H1 (cell line): ENCODE measurements around the gene CYSRT1. TPM values are rescaled to one million over a fixed set of nuclear protein-coding genes. Genes with fewer than 3 reads are reported as not detected.

Experiments used
- CTCF ChIA-PET: fragments of 300-600 bp; sonication (Branson Sonifier 250); formaldehyde crosslinking; loops from one replicate; lab custom pipeline; 2021; ENCODE audit not compliant: partially characterized antibody; lab: Charles Lee
- POLR2A ChIA-PET: fragments of 300-600 bp; sonication (Branson Sonifier 250); formaldehyde crosslinking; loops from one replicate; lab custom pipeline; 2021; ENCODE audit warnings: inconsistent platforms; ENCODE audit not compliant: partially characterized antibody; lab: Charles Lee
- DNase-seq, 2 experiments: peaks; one replicate each; pipeline versions ENCODE4 v3.0.0 to v3.0.0-alpha.2; 2010 to 2022; ENCODE audit warnings: low spot score in 2 of 2, low read depth in 1 of 2, mixed read lengths in 1 of 2
- FAIRE-seq: peaks from 2 replicates; lab custom pipeline; 2011; peaks lifted over from hg19 to GRCh38; lab: Jason Lieb, UNC
- H2AFZ ChIP-seq: 2 replicates; pipeline ENCODE4 v1.8.1; 2012; ENCODE audit warnings: low read length, inconsistent platforms
- H2AK5ac ChIP-seq: 2 replicates; pipeline ENCODE4 v1.6.1; 2013; ENCODE audit warnings: low read depth, low read length
- H2BK120ac ChIP-seq: replicated peaks from 2 replicates; pipeline ENCODE3; 2013; ENCODE audit warnings: low read depth, low read length, inconsistent platforms
- H2BK12ac ChIP-seq: 2 replicates; pipeline ENCODE4 v1.6.1; 2013; ENCODE audit warnings: low read depth, low read length
- H2BK15ac ChIP-seq: 2 replicates; pipeline ENCODE4 v1.6.1; 2013; ENCODE audit warnings: low read length
- H2BK20ac ChIP-seq: 2 replicates; pipeline ENCODE4 v1.6.1; 2013; ENCODE audit warnings: low read length
- H2BK5ac ChIP-seq: 2 replicates; pipeline ENCODE4 v1.6.1; 2013; ENCODE audit warnings: low read depth, low read length
- H3K14ac ChIP-seq: 2 replicates; pipeline ENCODE4 v1.6.1; 2013; ENCODE audit warnings: inconsistent platforms; ENCODE audit not compliant: insufficient read length
- H3K18ac ChIP-seq: 2 replicates; pipeline ENCODE4 v1.6.1; 2013; ENCODE audit warnings: low read length; ENCODE audit errors: extremely low read depth
- H3K23ac ChIP-seq: 2 replicates; pipeline ENCODE4 v1.6.1; 2013; ENCODE audit warnings: inconsistent platforms; ENCODE audit not compliant: insufficient read length
- H3K23me2 ChIP-seq: 2 replicates; pipeline ENCODE4 v1.6.1; 2013; ENCODE audit warnings: low read depth, low read length
- H3K27ac ChIP-seq: 2 replicates; pipeline ENCODE4 v1.6.1; 2011; ENCODE audit warnings: low read depth, low read length, inconsistent platforms
- H3K27me3 ChIP-seq, 4 experiments: replicated peaks in 1 of 4; 1 replicate in 1 of 4; 2 replicates in 3 of 4; pipeline versions ENCODE4 v1.6.1 to v1.8.1; 2011 to 2013; ENCODE audit warnings: low read length in 3 of 4, mild to moderate bottlenecking in 3 of 4, inconsistent platforms in 2 of 4, mixed read lengths in 2 of 4, moderate library complexity in 1 of 4; ENCODE audit not compliant: control insufficient read depth in 3 of 4, insufficient read depth in 3 of 4; ENCODE audit errors: extremely low read depth in 1 of 4
- H3K36me3 ChIP-seq, 4 experiments: 2 replicates each; pipeline versions ENCODE4 v1.6.1 to v1.8.1; 2011 to 2013; ENCODE audit warnings: mild to moderate bottlenecking in 4 of 4, low read length in 3 of 4, moderate library complexity in 2 of 4, control low read depth in 1 of 4, inconsistent platforms in 1 of 4; ENCODE audit not compliant: insufficient read depth in 4 of 4, control insufficient read depth in 2 of 4
- H3K4ac ChIP-seq: replicated peaks from 2 replicates; pipeline ENCODE3; 2013; ENCODE audit warnings: low read length, low read depth, mixed read lengths, inconsistent platforms; ENCODE audit not compliant: insufficient read length
- H3K4me1 ChIP-seq, 4 experiments: replicated peaks in 1 of 4; 1 replicate in 1 of 4; 2 replicates in 3 of 4; pipeline versions ENCODE4 v1.6.1 to v1.8.1; 2011 to 2013; ENCODE audit warnings: low read length in 3 of 4, inconsistent platforms in 2 of 4, mixed read lengths in 1 of 4; ENCODE audit not compliant: insufficient read depth in 4 of 4, control insufficient read depth in 3 of 4
- H3K4me2 ChIP-seq, 2 experiments: 2 replicates each; pipeline versions ENCODE4 v1.6.1 to v1.8.1; 2011 to 2013; ENCODE audit warnings: low read depth in 2 of 2, low read length in 2 of 2, control low read depth in 1 of 2, inconsistent platforms in 1 of 2, mild to moderate bottlenecking in 1 of 2; ENCODE audit not compliant: insufficient read depth in 1 of 2
- H3K4me3 ChIP-seq, 4 experiments: fragments of 200-600, 300-600 bp in 1 of 4; sonication (generic), shearing (Covaris generic), sonication (Bioruptor Twin) in 1 of 4; 2 replicates each; pipeline versions ENCODE4 v1.5.1 to v1.8.1; 2011 to 2016; ENCODE audit warnings: low read length in 4 of 4, low read depth in 3 of 4, control low read depth in 2 of 4, inconsistent platforms in 2 of 4, mild to moderate bottlenecking in 2 of 4, mixed read lengths in 1 of 4, moderate library complexity in 1 of 4; ENCODE audit not compliant: insufficient read depth in 2 of 4; ENCODE audit errors: extremely low read depth in 1 of 4
- H3K56ac ChIP-seq: replicated peaks from 2 replicates; pipeline ENCODE3; 2013; ENCODE audit warnings: low read depth, mild to moderate bottlenecking, mixed read lengths, low read length, inconsistent platforms; ENCODE audit not compliant: insufficient read length
- H3K79me1 ChIP-seq: 2 replicates; pipeline ENCODE4 v1.6.1; 2013; ENCODE audit warnings: low read depth, low read length, control low read depth
- H3K79me2 ChIP-seq, 2 experiments: 2 replicates each; pipeline versions ENCODE4 v1.6.1 to v1.8.1; 2012 to 2013; ENCODE audit warnings: low read length in 2 of 2, mild to moderate bottlenecking in 2 of 2, inconsistent platforms in 1 of 2; ENCODE audit not compliant: insufficient read depth in 2 of 2, control insufficient read depth in 1 of 2
- H3K9ac ChIP-seq, 4 experiments: replicated peaks in 1 of 4; 1 replicate in 1 of 4; 2 replicates in 3 of 4; pipeline versions ENCODE4 v1.6.1 to v1.8.1; 2011 to 2013; ENCODE audit warnings: low read depth in 3 of 4, low read length in 3 of 4, control low read depth in 2 of 4, mild to moderate bottlenecking in 2 of 4, moderate library complexity in 2 of 4, inconsistent platforms in 1 of 4; ENCODE audit errors: extremely low read depth in 1 of 4
- H3K9me3 ChIP-seq, 2 experiments: 2 replicates each; pipeline versions ENCODE4 v1.6.1 to v1.8.1; 2012 to 2013; ENCODE audit warnings: mild to moderate bottlenecking in 2 of 2, moderate library complexity in 2 of 2, control low read depth in 1 of 2, inconsistent platforms in 1 of 2, low read depth in 1 of 2, low read length in 1 of 2, mixed read lengths in 1 of 2; ENCODE audit not compliant: insufficient read depth in 2 of 2
- H4K20me1 ChIP-seq, 2 experiments: replicated peaks in 1 of 2; 2 replicates each; pipeline versions ENCODE3 to v1.8.1; 2011 to 2013; ENCODE audit warnings: inconsistent platforms in 2 of 2, low read length in 2 of 2, mild to moderate bottlenecking in 1 of 2; ENCODE audit not compliant: insufficient read depth in 2 of 2, control insufficient read depth in 1 of 2
- H4K5ac ChIP-seq: 2 replicates; pipeline ENCODE4 v1.6.1; 2013; ENCODE audit warnings: low read length, low read depth, mixed read lengths, inconsistent platforms; ENCODE audit not compliant: insufficient read length
- H4K8ac ChIP-seq: 2 replicates; pipeline ENCODE4 v1.8.0; 2013; ENCODE audit warnings: mild to moderate bottlenecking, moderate library complexity, low read length, inconsistent platforms; ENCODE audit not compliant: insufficient read depth; ENCODE audit errors: extremely low read depth
- H4K91ac ChIP-seq: replicated peaks from 2 replicates; pipeline ENCODE3; 2013; ENCODE audit warnings: low read length, mixed read lengths, inconsistent platforms; ENCODE audit not compliant: insufficient read length
- ASH2L ChIP-seq: fragments of 200-600, 300-600 bp; sonication (generic); IDR thresholded peaks from one replicate; pipeline ENCODE4 v1.7.1; 2017; ENCODE audit warnings: low read length
- CEBPB ChIP-seq: IDR thresholded peaks from 2 replicates; pipeline ENCODE4 v1.6.1; 2012; ENCODE audit warnings: low read depth, low read length
- CTBP2 ChIP-seq: IDR thresholded peaks from 2 replicates; pipeline ENCODE4 v1.7.0; 2011; ENCODE audit warnings: borderline replicate concordance, mild to moderate bottlenecking, moderate library complexity, mixed read lengths, low read length; ENCODE audit not compliant: insufficient read depth, insufficient read length
- KDM4A ChIP-seq: IDR thresholded peaks from one replicate; pipeline ENCODE4 v1.7.1; 2012; ENCODE audit warnings: low read depth, mild to moderate bottlenecking, moderate library complexity, low read length, inconsistent platforms; ENCODE audit not compliant: severe bottlenecking
- NANOG ChIP-seq: IDR thresholded peaks from 2 replicates; pipeline ENCODE4 v1.6.1; 2011; ENCODE audit warnings: low read length, low read depth, mild to moderate bottlenecking, inconsistent platforms; ENCODE audit not compliant: insufficient read depth, poor library complexity, severe bottlenecking
- SP2 ChIP-seq: IDR thresholded peaks from 2 replicates; pipeline ENCODE4 v1.6.1; 2012; ENCODE audit warnings: mild to moderate bottlenecking, low read length, inconsistent platforms
- TCF12 ChIP-seq: IDR thresholded peaks from 2 replicates; pipeline ENCODE4 v1.6.1; 2011; ENCODE audit warnings: low read depth, mild to moderate bottlenecking, low read length
- YY1 ChIP-seq: IDR thresholded peaks from 2 replicates; pipeline ENCODE4 v1.6.1; 2011; ENCODE audit warnings: low read depth, mild to moderate bottlenecking, low read length
- WGBS, 2 experiments: shearing (Covaris generic) in 1 of 2; methylation state at CpG; one replicate each; pipeline versions ENCODE4 v1.1.6 to v1.1.7; 2013 to 2015; ENCODE audit warnings: low lambda C conversion rate in 2 of 2, mixed read lengths in 2 of 2, inconsistent platforms in 1 of 2, low coverage in 1 of 2, missing lambda C conversion rate in 1 of 2; ENCODE audit not compliant: insufficient replicate concordance in 2 of 2, insufficient coverage in 1 of 2, insufficient read length in 1 of 2; ENCODE audit errors: extremely low coverage in 1 of 2, missing lambda C conversion rate in 1 of 2; 5-methylcytosine and 5-hydroxymethylcytosine counted together
- polyA plus RNA-seq, 7 experiments: library from polyadenylated mRNA; depleted of rRNA in 3 of 7; stranded (reverse) in 5 of 7; unstranded in 2 of 7; fragments of >200 nt in 5 of 7; fragments of 200-250 nt in 2 of 7; gene quantifications; 1 replicate in 5 of 7; 2 replicates in 1 of 7; 4 replicates in 1 of 7; pipeline versions ENCODE4 v1.2.1 to v1.2.3, GENCODE V29; 2011 to 2013; ENCODE audit warnings: missing spikeins in 2 of 7, mixed read lengths in 2 of 7
- total RNA-seq: library from RNA; stranded (reverse); fragmentation: NEBNext Ultra II Directional; extraction: Animal tissue kit (Norgen Biotek cat#: 25700); gene quantifications from 2 replicates; pipeline ENCODE4 v1.2.1, GENCODE V29; 2021

The CYSRT1 gene
- total and polyA plus RNA-seq, 2 of the 8 experiments (the other 6 are each of a cell fraction or from before 2014, with no cell fraction given): 1.0 to 6.5 TPM

DNA sequence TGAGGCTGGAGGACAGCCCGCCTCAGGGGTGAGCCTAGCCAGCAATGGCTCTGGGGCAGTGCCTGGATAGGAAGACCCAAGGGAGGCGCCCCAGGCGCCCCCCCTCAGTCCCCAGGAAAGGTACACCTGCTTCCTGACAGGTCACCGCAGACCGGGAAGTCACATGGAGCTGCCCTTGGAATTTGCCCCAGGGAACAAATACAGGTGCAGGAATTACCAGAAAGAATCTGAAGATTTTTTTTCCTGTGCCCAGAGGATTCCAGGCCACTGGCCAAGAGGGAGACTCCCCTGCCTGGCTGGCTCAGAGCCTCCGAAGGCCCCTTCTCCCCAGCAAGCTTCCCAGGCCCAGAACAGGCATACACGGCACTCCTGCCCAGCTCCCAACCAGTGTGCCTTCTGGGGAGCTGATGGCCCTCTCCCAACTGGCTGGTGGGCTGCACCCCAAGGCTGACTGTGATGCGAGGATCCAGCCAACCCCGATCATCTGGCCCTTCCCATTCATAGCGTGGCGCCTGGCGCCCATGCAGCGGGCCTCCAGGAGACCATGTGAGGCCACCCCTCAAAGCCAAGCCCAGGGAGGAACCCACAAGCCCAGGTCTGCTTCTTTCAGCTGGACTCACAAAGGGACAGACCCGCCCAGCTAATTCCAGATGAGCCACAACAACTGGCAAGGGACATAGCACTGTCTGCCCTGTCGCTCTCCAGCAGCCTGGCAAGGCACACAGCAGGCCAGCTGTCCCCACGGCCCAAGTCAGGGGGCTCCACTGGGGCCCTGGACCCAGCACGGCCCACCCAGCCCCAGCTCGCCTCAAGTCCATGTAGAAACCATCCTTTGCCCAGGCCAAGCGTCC lies 26.7 kb upstream of the CYSRT1 start:
- ChIA-PET CTCF (interaction anchor here (0.6 to 14.0 kb wide), 10 partner anchors 8 to 108 kb away, joined by 3 to 204 read pairs (median 4); partner anchors contain the start of genes CYSRT1, RNF208, RNF224 and SLC34A3), POLR2A (interaction anchor here (0.8 to 2.2 kb wide), 13 partner anchors 10 to 108 kb away, joined by 3 to 21 read pairs (median 4); partner anchors contain the start of genes ANAPC2, RNF208 and SSNA1)
- 89% methylated on average over 14 of the region's 19 CpGs; no CpG with 5 or more reads in 1 of the 2 experiments for WGBS, 2 experiments
- Histone ChIP-seq H2BK5ac (no peak overlapping the region), H4K20me1 (peaks cover 7 to 29% of the 10 kb centered on the region in 2 experiments), H3K9ac (no peak overlapping the region), H4K91ac (no peak overlapping the region), H3K4me3 (peak overlapping the region in 1 of 4 experiments; percentile 67; a peak in 1 of 8 replicates), H3K27me3 (no peaks in the 10 kb centered on the region), H3K14ac (no peak overlapping the region), H3K23ac (no peak overlapping the region), H3K9me3 (no peaks in the 10 kb centered on the region), H2BK120ac (no peak overlapping the region), H4K5ac (no peak overlapping the region), H3K4me1 (peaks cover 0 to 33% (median 17%) of the 10 kb centered on the region in 4 experiments; a peak in 6 of 7 replicates), H3K18ac (no peak overlapping the region), H3K27ac (no peak overlapping the region), H3K56ac (no peak overlapping the region), H2BK20ac (no peak overlapping the region), H3K4ac (no peak overlapping the region), H3K79me2 (peaks cover 0 to 30% of the 10 kb centered on the region in 2 experiments; a peak in 3 of 4 replicates), H2AK5ac (no peak overlapping the region), H2BK15ac (no peak overlapping the region), H4K8ac (peak overlapping the region; percentile 35; the same call in 1 of the 2 replicates), H3K23me2 (peaks cover 3% of the 10 kb centered on the region; the same call in 1 of the 2 replicates), H3K4me2 (peak overlapping the region; percentile 70 to 76; a peak in 2 of 4 replicates), H3K79me1 (peaks cover 22% of the 10 kb centered on the region), H3K36me3 (no peaks in the 10 kb centered on the region), H2AFZ (no peak overlapping the region), H2BK12ac (no peak overlapping the region)
- no peak for TF ChIP-seq SP2
- no peak for TF ChIP-seq CTBP2
- no peak for TF ChIP-seq TCF12
- TF ChIP-seq KDM4A: no peak
- no peak for TF ChIP-seq NANOG
- TF ChIP-seq YY1: no peak
- TF ChIP-seq ASH2L: no peak
- no peak for TF ChIP-seq CEBPB
- DNase-seq: no peak
- no peak for FAIRE-seq
